Panc1 (cell line): ENCODE results near the gene HOXA4. TPM values are rescaled to one million over a fixed set of nuclear protein-coding genes. Genes with fewer than 3 reads are reported as not detected.
A peak's percentile ranks its signal among the peaks of the same experiment; 100 is the strongest.

Experiments
- ATAC-seq: fragments of 200-7000 bp; cut with Tn5 transposase; 2 replicates; pipeline ENCODE4 v1.9.1; 2020; ENCODE audit warnings: mild to moderate bottlenecking, moderate library complexity
- BruUV-seq: library from RNA; stranded (reverse); fragments of 400-500 nt; replicated peaks from 2 replicates; lab custom pipeline; 2021; lab: Mats Ljungman, UMichigan
- CTCF ChIA-PET: fragments of 300-600 bp; sonication (Branson Sonifier 250); formaldehyde crosslinking; loops from one replicate; lab custom pipeline; 2022; ENCODE audit warnings: antibody characterized with exemption; lab: Charles Lee
- POLR2A ChIA-PET: fragments of 300-600 bp; sonication (Branson Sonifier 250); formaldehyde crosslinking; loops from one replicate; lab custom pipeline; 2022; ENCODE audit warnings: antibody characterized with exemption; lab: Charles Lee
- DNase-seq: peaks from one replicate; pipeline ENCODE4 v3.0.0-alpha.2; 2010; ENCODE audit warnings: low read depth, low spot score
- H3K27ac ChIP-seq: 2 replicates; pipeline ENCODE4 v1.5.1; 2011; ENCODE audit warnings: mild to moderate bottlenecking, low read length, inconsistent platforms
- H3K27me3 ChIP-seq: fragments of 200-500 bp; sonication (Bioruptor generic); 2 replicates; pipeline ENCODE4 v1.6.0; 2014; ENCODE audit warnings: low read length, inconsistent platforms; ENCODE audit not compliant: control insufficient read depth, insufficient read depth
- H3K36me3 ChIP-seq: fragments of 200-500 bp; sonication (Bioruptor generic); 2 replicates; pipeline ENCODE4 v1.5.1; 2014; ENCODE audit warnings: inconsistent platforms, mild to moderate bottlenecking, low read length, moderate library complexity; ENCODE audit not compliant: control insufficient read depth, insufficient read depth
- H3K4me1 ChIP-seq: 2 replicates; pipeline ENCODE4 v1.5.1; 2011; ENCODE audit warnings: inconsistent platforms, mild to moderate bottlenecking, low read length, moderate library complexity; ENCODE audit not compliant: control insufficient read depth, insufficient read depth
- H3K4me3 ChIP-seq, 2 experiments: 2 replicates each; pipeline ENCODE4 v1.5.1; 2011 to 2012; ENCODE audit warnings: low read depth in 2 of 2, low read length in 2 of 2, mild to moderate bottlenecking in 2 of 2, inconsistent platforms in 1 of 2, moderate library complexity in 1 of 2
- H3K9me3 ChIP-seq: fragments of 200-500 bp; sonication (Bioruptor generic); 2 replicates; pipeline ENCODE4 v1.5.1; 2014; ENCODE audit warnings: low read depth, mild to moderate bottlenecking, inconsistent platforms, low read length, moderate library complexity; ENCODE audit not compliant: control insufficient read depth, insufficient read depth
- POLR2AphosphoS5 ChIP-seq: IDR thresholded peaks from 2 replicates; pipeline ENCODE4 v1.6.1; 2012; ENCODE audit warnings: mild to moderate bottlenecking, low read depth, low read length, moderate library complexity
- SIN3A ChIP-seq: IDR thresholded peaks from 2 replicates; pipeline ENCODE4 v1.6.1; 2012; ENCODE audit warnings: low read depth, mild to moderate bottlenecking, low read length, moderate library complexity, borderline replicate concordance; ENCODE audit not compliant: insufficient read depth
- TCF7L2 ChIP-seq: IDR thresholded peaks from 2 replicates; pipeline ENCODE4 v1.6.1; 2011; ENCODE audit warnings: mild to moderate bottlenecking, low read depth, low read length, inconsistent platforms
- in situ Hi-C: cut with HindIII; loops from 2 replicates; pipeline ENCODE4 v1.10.0; 2016; ENCODE audit warnings: low sequenced_read_pairs, low pct_unique_long_range_greater_than_20kb
- intact Hi-C: fragments of 100-400 bp; cut with micrococcal nuclease; formaldehyde crosslinking; loops from one replicate; pipeline ENCODE4 v1.10.0; 2022; ENCODE audit not compliant: unreplicated experiment
- total RNA-seq: library from RNA; stranded (reverse); gene quantifications from one replicate; pipeline ENCODE4 v1.2.1, GENCODE V29; 2021; ENCODE audit not compliant: unreplicated experiment
- TF ChIP-seq, protein P1 (sequence below), 2 experiments: IDR thresholded peaks; 2 replicates each; pipeline ENCODE4 v1.6.1; 2011 to 2012; ENCODE audit warnings: low read depth in 2 of 2, control low read depth in 1 of 2, low read length in 1 of 2, mild to moderate bottlenecking in 1 of 2, moderate library complexity in 1 of 2; ENCODE audit not compliant: insufficient read depth in 1 of 2

The HOXA4 gene
- total RNA-seq, 1 experiment from 2014 or later, result 0.39 TPM

DNA sequence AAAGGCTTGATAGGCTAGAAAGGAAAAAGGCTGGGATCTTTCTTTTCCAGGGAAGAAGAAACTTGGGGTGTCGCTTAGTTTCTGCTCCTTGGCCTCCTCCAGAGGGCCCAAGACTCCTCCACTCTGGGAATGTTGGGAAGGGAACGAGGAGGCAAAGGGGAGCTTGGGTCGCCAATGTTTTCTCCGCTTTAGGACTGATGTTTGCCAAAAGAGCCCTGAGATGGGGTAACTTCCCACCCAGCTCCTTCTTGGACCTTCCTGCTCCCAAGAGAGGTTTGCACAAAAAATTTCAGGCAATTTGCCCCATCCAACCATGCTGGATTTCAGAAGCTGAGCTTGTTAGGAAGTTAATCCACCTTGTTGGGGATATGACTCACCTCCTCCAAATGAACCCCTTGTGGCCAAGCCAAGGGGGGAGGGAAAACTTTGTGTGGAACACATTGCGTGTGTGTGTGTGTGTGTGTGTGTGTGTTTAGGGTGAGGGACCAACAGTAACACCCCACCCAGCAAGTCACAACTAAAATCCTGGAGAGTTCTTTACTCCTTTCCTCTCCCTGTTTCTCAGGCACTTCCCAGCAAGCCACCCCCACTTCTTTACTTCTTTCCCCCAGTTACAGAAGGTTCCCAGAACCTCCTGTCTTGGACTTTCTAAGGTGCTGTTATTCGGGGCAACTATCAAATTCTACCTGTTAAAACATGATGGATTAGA is 19.4 kb downstream of the HOXA4 start:
- BruUV-seq, result no TSS peak
- 0 out of 2 replicates have a peak, but pooled peaks cover 2% of the 10 kb centered on the region for H3K36me3 ChIP-seq
- intact Hi-C loops, result no loop called here
- DNase-seq (no peak), ATAC-seq (no peak)
- H3K9me3 ChIP-seq, result no peaks in the 10 kb centered on the region
- H3K27me3 ChIP-seq, result no peaks in the 10 kb centered on the region
- CTCF ChIA-PET, result interaction anchor here (0.7 kb wide), 1 partner anchor 232 kb away, joined by 3 read pairs; no protein-coding TSS in a partner anchor
- H3K4me1 ChIP-seq, result peaks cover 41% of the 10 kb centered on the region
- in situ Hi-C loops, result no loop called here
- TF ChIP-seq, protein P1, sequence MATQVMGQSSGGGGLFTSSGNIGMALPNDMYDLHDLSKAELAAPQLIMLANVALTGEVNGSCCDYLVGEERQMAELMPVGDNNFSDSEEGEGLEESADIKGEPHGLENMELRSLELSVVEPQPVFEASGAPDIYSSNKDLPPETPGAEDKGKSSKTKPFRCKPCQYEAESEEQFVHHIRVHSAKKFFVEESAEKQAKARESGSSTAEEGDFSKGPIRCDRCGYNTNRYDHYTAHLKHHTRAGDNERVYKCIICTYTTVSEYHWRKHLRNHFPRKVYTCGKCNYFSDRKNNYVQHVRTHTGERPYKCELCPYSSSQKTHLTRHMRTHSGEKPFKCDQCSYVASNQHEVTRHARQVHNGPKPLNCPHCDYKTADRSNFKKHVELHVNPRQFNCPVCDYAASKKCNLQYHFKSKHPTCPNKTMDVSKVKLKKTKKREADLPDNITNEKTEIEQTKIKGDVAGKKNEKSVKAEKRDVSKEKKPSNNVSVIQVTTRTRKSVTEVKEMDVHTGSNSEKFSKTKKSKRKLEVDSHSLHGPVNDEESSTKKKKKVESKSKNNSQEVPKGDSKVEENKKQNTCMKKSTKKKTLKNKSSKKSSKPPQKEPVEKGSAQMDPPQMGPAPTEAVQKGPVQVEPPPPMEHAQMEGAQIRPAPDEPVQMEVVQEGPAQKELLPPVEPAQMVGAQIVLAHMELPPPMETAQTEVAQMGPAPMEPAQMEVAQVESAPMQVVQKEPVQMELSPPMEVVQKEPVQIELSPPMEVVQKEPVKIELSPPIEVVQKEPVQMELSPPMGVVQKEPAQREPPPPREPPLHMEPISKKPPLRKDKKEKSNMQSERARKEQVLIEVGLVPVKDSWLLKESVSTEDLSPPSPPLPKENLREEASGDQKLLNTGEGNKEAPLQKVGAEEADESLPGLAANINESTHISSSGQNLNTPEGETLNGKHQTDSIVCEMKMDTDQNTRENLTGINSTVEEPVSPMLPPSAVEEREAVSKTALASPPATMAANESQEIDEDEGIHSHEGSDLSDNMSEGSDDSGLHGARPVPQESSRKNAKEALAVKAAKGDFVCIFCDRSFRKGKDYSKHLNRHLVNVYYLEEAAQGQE (IDR thresholded peaks at IDR 0.05; ENCODE audit: insufficient read depth in 1 of 2, low read depth in 2 of 2, low read length in 1 of 2), result no peak
- TF ChIP-seq POLR2AphosphoS5, result peak; percentile 8; the same call in 1 of the 2 replicates
- POLR2A ChIA-PET, result interaction anchor here (0.6 to 0.8 kb wide), 5 partner anchors 9 to 531 kb away, joined by 3 to 4 read pairs (median 3); no protein-coding TSS in a partner anchor
- H3K4me3 ChIP-seq, result peak overlapping the region; percentile 77 to 92
- peak overlapping the region; percentile 100 for H3K27ac ChIP-seq

DNA sequence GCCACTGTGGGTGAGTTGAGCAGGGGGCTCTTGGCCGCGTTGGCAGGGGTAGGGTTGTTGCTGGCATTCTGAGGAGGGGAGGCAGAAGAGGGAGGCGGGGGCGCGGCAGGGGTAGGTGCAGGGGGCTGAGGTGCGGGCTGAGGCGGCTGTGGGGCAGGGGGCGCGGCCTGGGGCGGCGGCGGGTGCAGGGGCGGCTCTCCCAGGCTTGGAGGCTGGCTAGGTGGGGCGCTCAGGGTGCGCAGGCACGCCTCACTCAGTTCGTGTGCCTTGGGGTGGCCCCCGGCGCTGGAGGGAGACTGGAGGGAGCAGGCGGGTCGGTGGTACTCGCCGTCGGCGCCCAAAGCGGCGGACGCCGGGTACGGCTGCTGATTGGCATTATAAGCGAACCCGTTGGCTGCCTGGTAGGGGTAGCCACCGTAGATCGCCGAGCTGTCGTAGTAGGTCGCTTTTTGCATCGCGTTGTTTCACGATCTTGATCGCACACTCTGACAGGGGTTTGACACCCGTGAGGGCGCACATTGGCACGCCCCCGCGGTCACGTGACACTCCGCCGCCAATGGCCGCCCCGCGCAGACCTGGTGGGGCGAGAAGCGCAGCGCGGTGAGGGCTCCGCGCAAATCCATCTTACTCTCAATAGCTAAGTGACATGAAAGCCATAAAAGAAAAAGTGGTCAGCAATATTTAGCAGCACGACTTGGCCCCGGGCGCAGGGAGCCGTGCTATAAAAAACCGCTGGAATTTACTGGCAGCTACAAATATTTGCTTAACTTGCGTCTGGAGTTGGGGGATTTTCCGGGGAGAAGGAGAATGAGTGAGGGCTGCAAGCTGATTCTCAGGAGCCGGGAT is 20.1 kb downstream of the HOXA4 start:
- peak overlapping the region; percentile 100 for H3K27ac ChIP-seq
- H3K4me1 ChIP-seq, result peaks cover 49% of the 10 kb centered on the region
- peak; percentile 89 for TF ChIP-seq TCF7L2
- TF ChIP-seq POLR2AphosphoS5, result peak; percentile 90; the same call in 1 of the 2 replicates
- TF ChIP-seq SIN3A, result peak; percentile 92
- TF ChIP-seq, protein P1 (IDR thresholded peaks at IDR 0.05; ENCODE audit: insufficient read depth in 1 of 2, low read depth in 2 of 2, low read length in 1 of 2), result no peak
- intact Hi-C loops, result no loop called here
- CTCF ChIA-PET, result interaction anchor here (0.5 to 1.4 kb wide), 3 partner anchors 12 to 247 kb away, joined by 3 to 10 read pairs (median 5); no protein-coding TSS in a partner anchor
- no peak for DNase-seq
- no TSS peak for BruUV-seq
- POLR2A ChIA-PET, result interaction anchor here (0.6 to 0.8 kb wide), 4 partner anchors 10 to 532 kb away, joined by 3 to 4 read pairs (median 3); no protein-coding TSS in a partner anchor
- in situ Hi-C loops, result no loop called here
- ATAC-seq, result peak; percentile 43
- H3K4me3 ChIP-seq, result peak overlapping the region; percentile 77 to 92
- no peaks in the 10 kb centered on the region for H3K27me3 ChIP-seq
- H3K9me3 ChIP-seq, result no peaks in the 10 kb centered on the region
- H3K36me3 ChIP-seq, result 0 out of 2 replicates have a peak, but pooled peaks cover 2% of the 10 kb centered on the region
